HG02981 (cell line): ENCODE measurements around the gene SHISA9.

Experiments used
- ATAC-seq: cut with Tn5 transposase; IDR thresholded peaks from one replicate; pipeline ENCODE4 v1.9.1; 2021; ENCODE audit warnings: mild to moderate bottlenecking, moderate library complexity; ENCODE audit not compliant: unreplicated experiment

The SHISA9 gene

DNA sequence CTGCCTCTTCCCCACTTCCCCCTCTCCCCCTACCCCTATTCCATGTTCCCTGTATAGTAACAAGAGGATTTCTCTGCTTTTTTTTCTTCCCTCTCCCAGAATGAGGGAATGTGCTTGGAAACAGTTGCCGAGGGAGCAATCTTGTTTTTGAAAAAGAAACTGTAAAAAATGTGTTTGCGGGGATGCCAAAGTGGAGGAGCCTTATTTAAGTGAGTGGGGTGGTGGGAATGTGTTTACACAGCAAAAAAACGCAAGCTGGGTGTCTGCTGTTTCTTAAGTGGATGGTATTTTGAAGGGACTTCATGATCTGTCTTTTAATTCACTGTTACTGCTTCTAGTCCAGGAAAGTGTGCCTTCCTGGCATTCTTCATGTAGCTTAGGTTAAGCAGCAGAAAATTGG is 254.4 kb downstream of the SHISA9 start:
- ATAC-seq: no peak

DNA sequence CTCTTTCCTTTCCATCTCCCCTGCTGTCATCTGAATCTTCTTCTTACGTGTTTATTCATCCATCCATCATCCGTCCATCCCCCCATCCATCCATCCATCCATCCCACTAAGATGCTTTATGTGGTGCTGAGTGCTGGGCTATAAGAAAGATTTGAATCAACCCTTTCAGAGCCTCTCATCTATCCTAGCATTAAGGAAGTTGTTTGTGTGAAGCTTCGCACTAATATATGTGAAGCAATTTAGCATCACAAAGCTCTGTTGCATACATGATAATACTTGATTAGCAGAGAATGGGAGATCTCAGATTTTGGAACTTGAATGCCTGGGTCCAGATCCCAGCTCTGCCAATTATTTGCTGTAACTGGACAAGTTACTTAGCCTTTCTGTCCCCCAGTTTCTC is 255.7 kb downstream of the SHISA9 start:
- ATAC-seq: no peak

DNA sequence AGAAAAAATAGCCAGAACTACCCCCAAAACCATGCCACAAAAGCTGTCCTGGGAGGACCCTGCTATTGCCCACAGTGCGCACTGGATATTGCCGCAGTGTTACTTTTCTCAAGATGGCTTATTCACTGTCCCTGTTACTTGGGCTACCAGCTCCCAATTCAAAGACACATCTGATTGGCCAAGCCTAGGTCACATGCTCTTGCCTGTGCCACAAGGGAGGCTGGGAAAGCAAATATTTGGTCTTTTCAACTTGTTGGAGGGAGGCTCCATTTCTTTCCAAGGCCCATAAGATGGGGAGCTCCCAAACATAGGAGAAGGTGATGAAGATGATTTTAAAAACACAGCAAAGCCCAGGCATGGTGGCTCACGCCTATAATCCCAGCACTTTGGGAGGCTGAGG is 257.0 kb downstream of the SHISA9 start:
- no peak for ATAC-seq

DNA sequence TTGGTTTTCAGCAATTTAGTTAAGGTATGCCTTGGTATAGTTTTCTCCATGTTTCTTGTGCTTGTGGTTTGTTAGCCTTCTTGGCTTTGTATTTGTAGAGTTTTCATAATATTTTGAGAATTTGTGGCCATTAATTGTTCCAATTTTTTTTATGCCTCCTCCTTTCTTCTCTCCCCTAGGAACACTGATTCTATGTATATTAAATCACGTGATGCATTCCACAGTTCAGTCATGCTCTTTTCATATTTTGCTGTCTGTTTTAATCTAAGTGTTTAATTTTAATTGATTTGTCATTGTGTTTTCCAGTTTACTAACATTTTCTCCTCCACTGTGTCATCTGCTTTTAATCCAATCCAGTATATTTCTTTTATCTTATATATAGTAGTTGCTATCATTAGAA is 263.6 kb downstream of the SHISA9 start:
- ATAC-seq: no peak

DNA sequence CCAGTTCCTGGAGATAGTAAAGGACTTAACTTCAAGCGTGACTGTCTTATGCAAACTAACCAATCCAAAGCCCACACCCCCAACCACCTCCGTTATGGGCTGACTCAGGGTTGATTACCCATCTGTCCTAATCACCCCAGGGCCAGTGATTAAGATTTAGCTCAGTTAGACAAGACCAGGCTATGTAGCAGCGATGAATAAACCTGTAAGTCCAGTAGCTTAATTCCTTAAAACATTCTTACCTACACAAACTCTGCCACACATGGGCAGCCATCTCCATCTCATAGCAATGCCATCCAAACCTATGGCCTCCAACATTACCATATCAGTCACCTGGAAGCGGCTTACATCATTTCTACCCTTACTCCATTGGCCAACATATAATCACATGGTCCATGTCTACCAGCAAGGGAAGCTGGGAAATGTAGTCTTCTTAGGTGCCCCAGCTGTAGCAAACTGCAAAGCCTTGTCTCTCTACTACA is 266.7 kb downstream of the SHISA9 start:
- ATAC-seq: no peak

DNA sequence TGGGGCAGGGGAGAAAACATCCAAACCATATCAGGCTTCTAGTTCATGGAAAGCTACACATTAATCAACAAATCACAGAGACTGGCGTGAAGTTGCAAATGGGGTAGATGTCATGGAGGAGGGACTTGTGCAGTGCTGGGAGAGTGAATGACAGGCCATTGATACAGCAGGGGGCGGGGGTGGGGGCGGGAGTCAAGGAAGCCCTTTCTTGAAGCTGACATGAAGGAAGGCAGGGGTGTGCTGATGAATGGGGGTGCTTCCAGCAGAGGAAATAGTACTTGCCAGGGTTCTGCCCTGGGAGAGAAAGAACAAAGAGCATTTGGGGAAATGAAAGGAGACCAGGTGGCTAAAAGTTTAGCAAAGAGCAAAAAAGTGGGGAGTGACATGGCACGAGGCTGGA is 269.9 kb downstream of the SHISA9 start:
- ATAC-seq: no peak

DNA sequence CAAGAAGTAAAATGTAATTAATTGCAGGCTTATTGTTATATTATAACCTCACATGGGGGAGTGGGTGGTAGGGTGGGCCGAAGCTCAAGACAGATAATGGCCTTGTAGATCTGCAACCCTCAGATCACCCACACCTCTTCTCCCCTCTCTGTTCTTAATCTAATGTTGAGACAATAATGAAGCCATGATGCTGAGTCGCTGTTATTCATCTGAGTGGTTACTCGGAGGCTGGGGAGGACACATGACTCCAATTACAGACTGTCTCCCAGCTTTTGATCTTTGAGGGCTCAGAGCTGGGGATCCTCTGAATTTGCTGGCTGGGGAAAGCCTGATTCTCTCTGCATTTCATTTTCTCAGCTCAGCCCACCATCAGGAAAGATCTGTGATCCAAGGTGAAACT is 275.3 kb downstream of the SHISA9 start:
- ATAC-seq: no peak

DNA sequence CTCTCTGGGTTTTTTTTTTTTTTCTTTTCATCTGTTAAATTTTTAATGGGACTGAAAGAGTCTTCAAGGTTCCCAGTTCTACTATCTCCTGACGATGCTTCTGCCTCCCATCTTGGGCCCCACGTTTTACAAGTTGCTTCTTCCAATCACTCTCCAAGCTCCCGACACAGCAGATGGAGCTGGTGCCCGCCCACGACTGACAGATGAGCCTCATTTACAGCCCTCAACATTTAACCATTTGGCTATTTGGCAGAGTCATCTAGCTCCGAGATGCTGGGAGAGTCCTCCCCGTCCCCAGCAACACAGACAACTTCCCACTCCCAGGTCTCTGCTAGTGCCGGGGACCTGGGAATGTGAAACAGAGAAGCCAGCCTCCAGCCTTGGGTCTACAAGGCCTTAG is 276.9 kb downstream of the SHISA9 start:
- no peak for ATAC-seq

DNA sequence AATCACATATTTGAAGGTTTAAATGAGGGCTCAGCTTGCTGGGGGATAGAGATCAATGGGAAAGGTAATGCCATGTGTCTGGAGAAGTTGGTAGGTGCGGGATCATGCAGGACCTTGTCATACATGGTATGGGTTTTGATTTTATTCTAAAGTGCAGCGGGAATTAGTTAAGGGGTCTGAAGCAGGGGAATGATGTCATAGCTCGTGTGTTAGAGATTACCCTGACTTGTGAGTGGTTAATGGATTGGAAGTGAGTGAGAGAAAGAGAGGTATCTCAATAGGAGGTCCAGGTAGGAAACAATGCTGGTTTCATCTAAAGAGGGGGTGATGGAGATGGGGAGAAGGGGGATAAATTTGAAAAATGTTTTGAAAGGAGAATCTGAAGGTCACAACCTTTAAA is 280.0 kb downstream of the SHISA9 start:
- no peak for ATAC-seq

DNA sequence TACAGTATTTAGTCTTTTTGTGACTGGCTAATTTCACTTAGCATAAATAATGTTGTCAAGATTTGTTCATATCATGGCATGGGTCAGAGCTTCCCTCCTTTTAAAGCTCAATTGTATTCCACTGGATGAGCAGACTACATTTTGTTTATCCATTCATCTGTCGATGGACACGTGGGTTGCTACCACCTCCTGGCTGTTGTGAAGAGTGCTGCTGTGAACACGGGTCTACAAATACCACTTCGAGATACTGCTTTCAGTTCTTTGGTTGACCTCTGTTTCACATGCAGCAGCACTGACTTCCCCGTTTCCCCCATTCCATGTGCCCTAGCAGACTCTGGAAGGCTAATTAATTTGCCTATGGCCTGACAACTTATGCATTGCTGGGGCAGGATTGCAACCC is 285.4 kb downstream of the SHISA9 start:
- no peak for ATAC-seq

DNA sequence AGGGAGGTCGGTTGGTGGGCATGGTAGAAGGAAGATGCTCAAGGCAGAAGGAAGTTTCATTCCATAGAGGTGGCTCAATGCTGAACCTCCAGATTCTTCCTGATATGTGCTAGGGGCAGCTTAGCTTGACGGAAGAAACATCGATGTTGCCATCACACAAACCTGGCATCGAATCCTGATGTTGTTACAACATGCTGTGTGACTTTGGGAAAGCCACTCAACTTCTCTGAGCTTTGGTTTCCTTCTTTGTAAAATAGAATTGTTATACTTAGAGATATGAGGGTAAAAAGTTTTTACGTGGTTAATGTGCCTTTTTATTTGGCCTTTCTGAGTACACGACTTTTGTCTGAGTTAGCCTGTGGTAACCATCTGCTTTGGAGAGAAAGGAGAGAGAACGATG is 287.9 kb downstream of the SHISA9 start:
- no peak for ATAC-seq

DNA sequence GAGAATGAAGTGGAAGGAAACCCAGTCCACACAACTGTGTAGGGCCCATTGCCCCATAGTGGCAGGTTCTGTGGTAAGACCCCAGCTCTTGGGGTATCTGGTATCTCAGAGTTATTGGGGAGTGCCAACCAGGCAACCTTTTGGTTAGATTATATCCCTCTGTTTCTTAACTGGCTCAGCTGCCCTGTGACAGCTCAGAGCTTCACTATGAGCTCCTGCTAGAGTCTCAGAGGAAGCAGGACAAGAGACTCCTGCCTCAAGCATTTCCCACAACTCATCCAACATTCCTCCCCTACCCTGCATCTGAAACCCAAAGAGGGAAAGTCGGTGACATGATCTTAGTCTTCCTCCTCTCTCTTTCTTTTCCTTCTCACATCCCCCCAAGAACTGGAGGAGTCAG is 292.3 kb downstream of the SHISA9 start:
- ATAC-seq: no peak

DNA sequence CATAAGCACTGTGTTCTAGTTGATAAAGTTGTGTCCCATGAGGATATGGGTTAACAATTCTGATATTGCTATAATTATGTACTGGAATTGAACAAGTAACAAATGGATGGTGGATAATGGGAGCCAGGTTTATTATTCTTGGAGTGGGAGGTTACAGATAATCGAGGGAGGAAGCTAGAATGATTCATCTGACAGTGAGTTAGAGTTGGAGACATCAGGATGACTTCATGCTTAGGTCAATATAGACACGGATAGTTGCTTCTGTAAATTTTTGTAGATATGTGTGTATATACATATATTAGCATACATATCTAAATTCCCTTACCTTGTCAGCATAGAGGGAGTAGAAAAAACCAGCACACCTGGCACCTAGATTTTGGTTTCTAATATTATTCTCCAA is 293.4 kb downstream of the SHISA9 start:
- no peak for ATAC-seq

DNA sequence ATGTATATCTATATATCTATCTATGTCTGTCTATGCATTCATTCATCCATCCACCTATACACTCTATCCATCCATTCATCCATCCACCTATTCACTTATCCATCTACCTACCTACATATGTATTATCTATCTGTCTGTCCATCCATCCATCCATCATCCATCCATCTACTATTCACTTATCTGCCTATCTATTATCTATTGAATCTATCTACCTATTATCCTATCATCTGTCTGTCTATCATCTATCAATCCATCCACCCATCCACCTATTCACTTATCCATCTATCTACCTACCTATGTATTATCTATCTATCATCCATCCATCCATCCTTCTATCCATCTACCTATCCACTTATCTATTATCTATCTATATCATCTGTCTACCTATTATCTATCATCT is 302.3 kb downstream of the SHISA9 start:
- no peak for ATAC-seq

DNA sequence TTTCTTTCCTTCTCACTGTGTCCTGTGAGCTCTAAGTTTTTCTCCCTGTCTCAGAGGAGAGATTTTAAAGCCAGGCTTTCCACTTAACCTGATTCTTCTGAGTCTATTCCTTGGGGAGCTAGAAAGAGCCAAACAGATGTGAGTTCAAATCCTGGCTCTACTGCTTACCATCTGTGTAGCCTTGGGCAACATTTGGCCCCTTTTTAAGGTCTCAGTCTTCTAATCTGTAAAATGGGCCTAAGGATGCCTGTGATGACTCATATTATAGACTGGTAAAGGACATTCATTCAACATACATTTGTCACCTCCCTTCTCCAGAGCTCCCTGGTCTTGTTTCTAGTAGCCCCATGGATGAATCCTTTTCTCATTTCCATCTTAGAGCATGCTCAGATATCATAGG is 304.0 kb downstream of the SHISA9 start:
- no peak for ATAC-seq

DNA sequence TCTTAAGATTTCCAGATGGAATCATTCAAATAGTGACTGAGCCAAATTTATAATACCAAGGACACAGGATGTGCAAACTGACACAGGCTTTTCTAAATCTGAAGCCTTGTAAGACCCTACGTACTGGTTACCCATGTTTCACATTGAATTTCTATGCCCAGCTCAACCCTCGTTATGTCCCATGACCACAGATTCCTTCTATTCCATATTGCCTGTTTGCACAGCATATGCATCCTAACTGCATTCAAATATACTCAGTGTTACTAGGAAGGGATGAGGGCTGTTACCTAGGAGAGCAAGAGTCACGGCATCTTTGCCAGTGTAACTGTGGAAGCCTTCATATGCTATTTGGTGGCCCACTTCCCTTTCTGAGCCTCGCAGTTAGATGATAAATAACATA is 305.2 kb downstream of the SHISA9 start:
- no peak for ATAC-seq

DNA sequence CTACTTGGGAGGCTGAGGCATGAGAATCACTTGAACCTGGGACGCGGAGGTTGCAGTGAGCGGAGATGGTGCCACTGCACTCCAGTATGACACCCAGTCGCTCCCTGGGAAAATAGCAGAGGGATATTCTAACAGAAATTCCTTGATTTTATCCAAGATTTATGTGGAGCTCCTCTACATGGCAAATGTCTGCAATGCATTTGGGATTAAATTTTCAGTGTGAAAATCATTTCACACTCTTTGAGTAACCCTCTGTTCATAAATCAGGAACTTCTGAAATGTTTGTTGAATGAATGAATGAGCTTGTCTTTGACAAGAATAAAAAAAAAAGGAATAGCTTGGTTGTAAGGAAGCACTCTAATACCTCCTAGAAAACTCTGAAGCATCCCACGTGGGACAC is 305.8 kb downstream of the SHISA9 start:
- ATAC-seq: no peak

DNA sequence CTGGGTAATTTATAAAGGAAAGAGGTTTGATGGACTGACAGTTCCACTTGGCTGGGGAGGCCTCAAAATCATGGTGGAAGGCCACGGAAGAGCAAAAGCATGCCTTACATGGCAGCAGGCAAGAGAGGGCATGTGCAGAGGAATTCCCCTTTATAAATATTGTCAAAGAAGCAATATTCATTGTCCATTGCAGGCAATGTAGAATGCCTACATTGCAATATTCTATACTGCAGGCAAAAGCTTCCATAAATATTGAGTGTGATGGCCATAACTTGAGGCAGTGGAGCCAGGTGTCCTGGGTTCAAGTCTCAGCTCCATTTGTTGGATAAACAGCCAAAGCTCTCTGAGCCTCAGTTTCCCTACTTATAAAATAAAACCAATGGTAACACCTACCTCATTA is 322.3 kb downstream of the SHISA9 start:
- no peak for ATAC-seq

DNA sequence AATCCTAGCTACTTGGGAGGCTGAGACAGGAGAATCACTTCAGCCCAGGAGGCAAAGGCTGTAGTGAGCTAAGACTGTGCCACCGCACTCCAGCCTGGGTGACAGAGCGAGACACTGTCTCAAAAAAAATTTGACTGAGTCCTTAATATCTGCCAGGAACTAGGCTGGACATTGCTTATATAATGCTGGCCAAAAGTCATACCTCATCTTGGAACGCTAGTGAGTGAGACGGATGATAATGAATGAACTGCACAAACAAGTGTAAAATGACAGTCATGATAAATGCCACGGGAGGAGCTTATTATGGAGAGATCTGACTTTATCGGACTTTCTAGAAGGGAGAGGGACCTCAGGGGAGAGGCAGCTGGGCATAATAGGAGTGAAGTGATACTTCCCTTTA is 327.6 kb downstream of the SHISA9 start:
- no peak for ATAC-seq

DNA sequence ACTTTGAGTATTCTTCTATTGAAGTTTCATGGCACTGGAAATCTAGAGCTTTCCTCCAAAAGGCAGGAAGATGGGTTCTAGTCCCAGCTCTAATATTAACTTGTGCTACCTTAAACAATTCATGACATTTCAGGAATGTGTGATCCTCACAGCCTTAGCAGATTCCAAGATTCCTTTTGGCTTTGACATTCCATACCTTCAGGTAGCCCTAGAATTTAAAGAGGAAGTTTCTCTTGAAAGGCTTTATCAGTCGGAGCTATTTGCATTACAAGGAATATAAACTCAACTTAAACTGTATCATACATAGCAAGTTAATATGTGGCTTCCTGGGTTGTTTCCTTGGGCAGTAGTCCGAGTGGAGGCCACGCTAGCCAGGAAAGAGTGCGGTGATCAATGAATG is 330.0 kb downstream of the SHISA9 start:
- ATAC-seq: no peak

DNA sequence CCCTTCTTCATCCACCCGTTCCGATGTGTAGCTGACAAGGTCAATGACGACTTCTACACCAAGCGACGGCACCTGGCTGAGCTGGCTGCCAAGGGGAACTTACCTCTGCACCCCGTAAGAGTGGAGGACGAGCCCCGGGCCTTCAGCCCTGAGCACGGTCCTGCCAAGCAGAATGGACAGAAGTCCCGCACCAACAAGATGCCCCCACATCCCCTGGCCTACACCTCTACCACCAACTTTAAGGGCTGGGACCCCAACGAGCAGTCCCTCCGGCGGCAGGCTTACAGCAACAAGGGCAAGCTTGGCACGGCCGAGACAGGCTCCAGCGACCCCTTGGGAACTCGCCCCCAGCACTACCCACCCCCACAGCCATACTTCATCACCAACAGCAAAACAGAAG is 333.6 kb downstream of the SHISA9 start:
- ATAC-seq: no peak

DNA sequence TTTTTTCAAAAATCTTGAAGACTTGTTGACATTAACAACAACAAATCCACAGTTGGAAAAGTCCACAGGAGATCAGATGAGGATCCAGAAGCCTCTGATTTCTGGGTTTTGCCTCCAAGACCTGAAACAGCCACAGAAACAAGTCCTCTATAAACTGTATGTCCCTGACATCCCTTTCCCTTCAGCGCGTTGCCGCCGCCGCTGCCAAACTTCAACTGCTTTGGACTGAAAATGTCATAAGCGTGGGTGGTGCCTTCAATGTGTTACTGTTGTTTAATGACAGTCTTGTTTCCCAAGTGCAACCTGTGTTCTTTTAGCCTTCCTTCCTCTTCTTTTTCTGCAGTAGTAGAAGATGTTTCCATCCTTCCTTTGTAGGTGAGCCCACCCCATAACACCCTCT is 334.9 kb downstream of the SHISA9 start:
- ATAC-seq: no peak

DNA sequence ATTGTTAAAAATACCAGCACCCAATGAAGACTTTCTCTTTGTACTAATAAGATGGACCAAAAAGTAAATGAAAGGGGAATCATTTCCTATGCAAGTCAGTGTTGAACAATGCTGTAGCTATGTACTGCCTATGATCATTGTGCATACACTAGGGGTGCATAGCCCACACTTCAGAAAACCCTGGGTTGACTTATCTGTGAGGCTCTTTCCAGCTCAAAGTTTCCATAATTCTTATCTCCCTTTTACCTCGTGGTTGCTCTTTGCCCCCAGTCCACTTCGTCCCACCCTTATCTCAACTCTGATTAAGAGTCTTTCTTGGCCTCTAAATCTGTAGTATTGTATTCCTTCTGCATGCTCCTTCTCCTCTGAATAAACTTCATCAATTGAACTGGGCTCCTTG is 336.8 kb downstream of the SHISA9 start:
- no peak for ATAC-seq

DNA sequence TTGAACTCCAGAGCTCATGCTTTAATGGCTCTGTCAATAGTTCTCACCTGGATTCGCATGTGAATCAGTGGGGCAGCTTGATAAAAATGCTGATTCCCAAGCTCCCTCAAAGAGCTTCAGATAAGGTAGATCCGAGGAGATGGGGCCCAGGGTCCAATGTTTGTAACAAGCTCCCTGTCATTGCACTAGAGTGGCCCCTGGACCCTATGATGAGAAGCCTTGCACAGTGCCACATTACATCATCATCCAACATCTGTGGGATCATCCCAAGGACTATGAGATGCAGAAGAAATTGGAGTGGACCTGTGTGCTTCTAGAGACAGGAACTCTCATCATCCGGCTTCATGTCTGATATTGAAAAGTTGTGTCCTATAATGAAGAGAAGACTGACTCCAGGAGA is 340.8 kb downstream of the SHISA9 start:
- ATAC-seq: no peak
